K562 (cell line): ENCODE data around the gene GRIK5. TPM values are rescaled to one million over a fixed set of nuclear protein-coding genes. Genes with fewer than 3 reads are reported as not detected.

Source experiments
- ATAC-seq: fragments of 200-7000 bp; cut with Tn5 transposase; 3 replicates; pipeline ENCODE4 v1.9.1; 2020; ENCODE audit warnings: moderate library complexity
- BruUV-seq: library from RNA; stranded (reverse); fragments of 400-500 nt; replicated peaks from 2 replicates; lab custom pipeline; 2021; lab: Mats Ljungman, UMichigan
- CTCF ChIA-PET: fragments of 300-600 bp; formaldehyde crosslinking; extraction: SDS; loops from one replicate; lab custom pipeline; 2021; ENCODE audit warnings: low intra/inter-chr PET ratio; lab: Yijun Ruan, JAX
- POLR2A ChIA-PET: fragments of 300-600, 350-650 bp; sonication (Branson Sonifier 250); formaldehyde crosslinking; extraction: SDS; loops from one replicate; lab custom pipeline; 2021; ENCODE audit warnings: antibody characterized with exemption, inconsistent platforms; lab: Yijun Ruan, JAX
- DNase-seq, 4 experiments: peaks; one replicate each; pipeline versions ENCODE4 v3.0.0 to v3.0.0-alpha.2; 2011 to 2018; ENCODE audit warnings: low spot score in 3 of 4, mixed read lengths in 3 of 4; ENCODE audit errors: extremely low read depth in 1 of 4
- FAIRE-seq: peaks from 2 replicates; lab custom pipeline; 2011; peaks lifted over from hg19 to GRCh38; lab: Jason Lieb, UNC
- H2AFZ ChIP-seq: 2 replicates; pipeline ENCODE4 v1.6.0; 2011; ENCODE audit warnings: low read depth, low read length, control low read depth, inconsistent platforms
- H3K27ac ChIP-seq: fragments of 200-600 bp; 3 replicates; pipeline ENCODE4 v1.8.0; 2011; ENCODE audit warnings: low read depth, mild to moderate bottlenecking, control low read depth, inconsistent platforms, low read length, moderate library complexity, mixed read lengths; ENCODE audit errors: extremely low read depth
- H3K27me3 ChIP-seq, 2 experiments: fragments of 300-600 bp in 1 of 2; 2 replicates in 1 of 2; 3 replicates in 1 of 2; pipeline versions ENCODE4 v1.6.0 to v1.8.0; 2011; ENCODE audit warnings: inconsistent platforms in 2 of 2, low read length in 2 of 2, mild to moderate bottlenecking in 1 of 2, mixed read lengths in 1 of 2, moderate library complexity in 1 of 2; ENCODE audit not compliant: control insufficient read depth in 2 of 2, insufficient read depth in 2 of 2
- H3K36me3 ChIP-seq: fragments of 300-600 bp; 3 replicates; pipeline ENCODE4 v1.8.0; 2011; ENCODE audit warnings: mild to moderate bottlenecking, low read length, inconsistent platforms; ENCODE audit not compliant: control insufficient read depth, insufficient read depth
- H3K4me1 ChIP-seq, 2 experiments: fragments of 200-600 bp in 1 of 2; replicated peaks in 1 of 2; 2 replicates in 1 of 2; 3 replicates in 1 of 2; pipeline versions ENCODE4 v1.5.1 to v1.8.0; 2011; ENCODE audit warnings: inconsistent platforms in 2 of 2, low read length in 2 of 2, mild to moderate bottlenecking in 1 of 2, mixed read lengths in 1 of 2, moderate library complexity in 1 of 2; ENCODE audit not compliant: control insufficient read depth in 2 of 2, insufficient read depth in 2 of 2
- H3K4me2 ChIP-seq: 2 replicates; pipeline ENCODE4 v1.6.1; 2011; ENCODE audit warnings: low read length, control low read depth, inconsistent platforms, mixed read lengths; ENCODE audit not compliant: insufficient read depth
- H3K4me3 ChIP-seq: fragments of 200-600 bp; sonication (generic), shearing (Covaris generic); 2 replicates; pipeline ENCODE4 v1.5.1; 2016; ENCODE audit warnings: control low read depth, inconsistent platforms
- H3K79me2 ChIP-seq: fragments of 200-600 bp; 3 replicates; pipeline ENCODE4 v1.8.0; 2011; ENCODE audit warnings: low read length, inconsistent platforms; ENCODE audit not compliant: control insufficient read depth, insufficient read depth
- H3K9ac ChIP-seq, 2 experiments: 2 replicates each; pipeline versions ENCODE4 v1.6.0 to v1.6.1; 2011; ENCODE audit warnings: low read depth in 2 of 2, low read length in 2 of 2, control low read depth in 1 of 2, inconsistent platforms in 1 of 2, mild to moderate bottlenecking in 1 of 2, mixed read lengths in 1 of 2; ENCODE audit not compliant: insufficient read depth in 1 of 2
- H3K9me1 ChIP-seq: one replicate; pipeline ENCODE4 v1.6.0; 2011; ENCODE audit warnings: inconsistent platforms, mild to moderate bottlenecking, low read length, moderate library complexity; ENCODE audit not compliant: control insufficient read depth, insufficient read depth
- H3K9me3 ChIP-seq: replicated peaks from 2 replicates; pipeline ENCODE4 v1.5.1; 2011; ENCODE audit warnings: low read depth, low read length, inconsistent platforms; ENCODE audit not compliant: control insufficient read depth, insufficient read depth
- H4K20me1 ChIP-seq: replicated peaks from 2 replicates; pipeline ENCODE4 v1.6.1; 2011; ENCODE audit warnings: low read length, inconsistent platforms, mixed read lengths; ENCODE audit not compliant: control insufficient read depth, insufficient read depth
- ELF2 ChIP-seq: fragments of 250-450 bp; sonication (Bioruptor Pico); IDR thresholded peaks from 2 replicates; pipeline ENCODE4 v1.5.0; 2021; ENCODE audit warnings: mild to moderate bottlenecking
- GABPA ChIP-seq: fragments of 200-800 bp; sonication (Bioruptor generic); conservative IDR thresholded peaks from 2 replicates; pipeline ENCODE4 v1.6.1; 2016; ENCODE audit warnings: low read depth, missing genetic modification characterization, missing compliant biosample characterization
- HDAC6 ChIP-seq: IDR thresholded peaks from 2 replicates; pipeline ENCODE4 v1.6.1; 2012; ENCODE audit warnings: low read depth, mild to moderate bottlenecking, control low read depth, inconsistent platforms, low read length, moderate library complexity
- HDAC8 ChIP-seq: fragments of 450-650 bp; IDR thresholded peaks from 2 replicates; pipeline ENCODE4 v1.6.1; 2016; ENCODE audit warnings: mild to moderate bottlenecking, missing genetic modification characterization, moderate library complexity, missing compliant biosample characterization
- LCOR ChIP-seq: sonication (generic); formaldehyde crosslinking; IDR thresholded peaks from 2 replicates; pipeline ENCODE4 v1.8.0; 2022; ENCODE audit warnings: mild to moderate bottlenecking, missing genetic modification reagents
- PHF21A ChIP-seq: fragments of 450-650 bp; IDR thresholded peaks from 2 replicates; pipeline ENCODE4 v1.6.1; 2017; ENCODE audit warnings: low read depth, borderline replicate concordance
- RAD21 ChIP-seq, 2 experiments: fragments of 250-450 bp in 1 of 2; fragments of 450-650 bp in 1 of 2; sonication (Bioruptor Pico) in 1 of 2; formaldehyde crosslinking in 1 of 2; IDR thresholded peaks in 1 of 2; conservative IDR thresholded peaks in 1 of 2; 2 replicates each; pipeline versions ENCODE4 v1.4.0 to v1.8.0; 2020 to 2022; ENCODE audit warnings: mild to moderate bottlenecking in 2 of 2, moderate library complexity in 1 of 2
- SNRNP70 ChIP-seq: fragments of 200-400 bp; formaldehyde crosslinking; optimal IDR thresholded peaks from 2 replicates; pipeline ENCODE3; 2017; ENCODE audit warnings: low read depth, low read length
- TEAD1 ChIP-seq, 2 experiments: fragments of 450-650 bp in 1 of 2; sonication (generic) in 1 of 2; formaldehyde crosslinking; IDR thresholded peaks; 2 replicates each; pipeline versions ENCODE4 v1.4.0 to v1.8.0; 2020 to 2022; ENCODE audit warnings: mild to moderate bottlenecking in 2 of 2, missing genetic modification reagents in 1 of 2
- XRCC5 ChIP-seq: fragments of 200-400 bp; formaldehyde crosslinking; IDR thresholded peaks from 2 replicates; pipeline ENCODE4 v1.6.1; 2017; ENCODE audit warnings: low read depth, mild to moderate bottlenecking, low read length
- ZNF12 ChIP-seq: sonication (generic); formaldehyde crosslinking; IDR thresholded peaks from 2 replicates; pipeline ENCODE4 v1.4.0; 2020; ENCODE audit warnings: mild to moderate bottlenecking, missing genetic modification reagents
- ZNF143 ChIP-seq: sonication (generic); formaldehyde crosslinking; IDR thresholded peaks from 2 replicates; pipeline ENCODE4 v1.9.0; 2022; ENCODE audit warnings: mild to moderate bottlenecking, missing genetic modification reagents
- ZNF76 ChIP-seq: fragments of 250-450 bp; sonication (Bioruptor Pico); IDR thresholded peaks from 2 replicates; pipeline ENCODE4 v1.4.0; 2020; ENCODE audit warnings: mild to moderate bottlenecking, moderate library complexity, borderline replicate concordance
- WGBS: fragments of 100-300 bp; shearing (Covaris generic); methylation state at CpG from one replicate; pipeline ENCODE4 v1.1.6; 2016; ENCODE audit warnings: low coverage, mixed read lengths; ENCODE audit not compliant: insufficient coverage; ENCODE audit errors: missing lambda C conversion rate; 5-methylcytosine and 5-hydroxymethylcytosine counted together
- in situ Hi-C: fragments of 300-500 bp; cut with MboI; formaldehyde crosslinking; loops from 4 replicates; pipeline ENCODE4 v1.15.0; 2018; ENCODE audit warnings: inconsistent platforms, mixed read lengths
- intact Hi-C: fragments of 100-400 bp; cut with micrococcal nuclease; formaldehyde crosslinking; loops from 2 replicates; pipeline ENCODE4 v1.14.2; 2022
- polyA plus RNA-seq, 8 experiments: library from polyadenylated mRNA; depleted of rRNA in 4 of 8; stranded (reverse) in 5 of 8; unstranded in 3 of 8; fragments of >200 nt; fragmentation: Nextera tagmentation in 2 of 8; fragmentation: Illumina TruSeq in 1 of 8; extraction: Ambion mirVana in 2 of 8; extraction: Trizol in 1 of 8; gene quantifications; 2 replicates each; pipeline versions ENCODE4 v1.2.1 to v1.2.3, GENCODE V29; 2011 to 2014; ENCODE audit warnings: inconsistent platforms in 1 of 8, missing spikeins in 1 of 8
- total RNA-seq, 7 experiments: library from RNA; depleted of rRNA in 6 of 7; stranded (reverse); fragments of >200 nt in 6 of 7; fragmentation: Illumina TruSeq in 2 of 7; extraction: Trizol in 2 of 7; gene quantifications; 2 replicates each; pipeline versions ENCODE4 v1.2.1 to v1.2.3, GENCODE V29; 2011 to 2021; ENCODE audit warnings: low replicate concordance in 1 of 7
- TF ChIP-seq, protein P1 (sequence below): IDR thresholded peaks from 2 replicates; pipeline ENCODE4 v1.6.1; 2011; ENCODE audit warnings: borderline replicate concordance, low read depth, mild to moderate bottlenecking, moderate library complexity, low read length; ENCODE audit not compliant: insufficient read depth, poor library complexity, severe bottlenecking
- TF ChIP-seq, protein P2 (sequence below): fragments of 250-450 bp; sonication (Bioruptor Pico); IDR thresholded peaks from 2 replicates; pipeline ENCODE4 v1.8.0; 2021; ENCODE audit warnings: borderline replicate concordance, mild to moderate bottlenecking, moderate library complexity; ENCODE audit not compliant: poor library complexity, severe bottlenecking
- TF ChIP-seq, protein P3 (sequence below): sonication (generic); formaldehyde crosslinking; IDR thresholded peaks from 2 replicates; pipeline ENCODE4 v1.8.1; 2022; ENCODE audit warnings: missing genetic modification reagents

Gene GRIK5
- total and polyA plus RNA-seq, 9 of the 15 experiments (the other 6 are each of a cell fraction or from before 2014, with no cell fraction given) = 0.04 to 0.55 (median 0.27) TPM; not detected in 2

DNA sequence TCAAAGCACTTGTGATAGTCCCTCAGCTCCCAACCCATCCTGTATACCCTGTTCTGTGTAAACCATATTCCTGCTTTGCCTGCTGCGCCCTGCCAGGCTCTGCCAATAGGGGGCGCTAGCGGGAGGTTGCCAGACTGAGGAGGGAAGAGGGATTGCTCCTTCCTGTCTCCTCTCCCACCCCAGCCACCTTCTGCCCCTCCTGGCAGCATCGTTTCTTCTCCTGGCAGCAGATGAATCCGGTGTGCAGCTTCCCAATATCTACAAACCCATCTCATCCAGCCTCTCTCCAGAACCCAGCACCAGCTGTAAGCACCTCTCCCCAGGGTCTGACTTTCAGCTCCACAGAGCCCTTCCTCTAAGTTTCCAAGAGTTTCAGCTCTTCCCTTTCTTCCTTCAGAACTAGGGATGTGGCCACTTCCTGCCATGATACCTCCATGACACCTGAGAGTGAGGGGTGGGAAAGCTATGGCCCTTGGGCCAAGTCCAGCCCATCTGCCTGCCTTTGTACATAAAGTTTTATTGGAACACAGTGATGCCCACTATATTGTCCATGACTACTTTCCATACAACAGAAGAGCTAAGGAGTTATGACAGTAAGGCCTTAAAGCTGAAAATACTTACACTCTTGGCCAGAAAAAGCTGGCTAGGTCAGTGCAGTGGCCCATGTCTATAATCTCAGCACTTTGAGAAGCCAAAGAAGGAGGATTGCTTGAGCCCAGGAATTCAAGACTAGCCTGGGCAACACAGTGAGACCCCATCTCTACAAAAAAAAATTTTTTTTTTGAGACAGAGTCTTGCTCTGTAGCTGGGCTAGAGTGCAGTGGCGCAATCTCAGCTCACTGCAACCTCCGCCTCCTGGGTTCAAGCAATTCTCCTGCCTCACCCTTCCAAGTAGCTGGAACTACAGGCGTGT lies 41.4 kb downstream of the GRIK5 start:
- no peaks in the 10 kb centered on the region for H3K79me2 ChIP-seq
- no peaks in the 10 kb centered on the region for H3K9me1 ChIP-seq
- no peaks in the 10 kb centered on the region for H3K9me3 ChIP-seq
- H3K27ac ChIP-seq = no peak overlapping the region
- no peak overlapping the region for H3K4me3 ChIP-seq
- peak; percentile 42 for FAIRE-seq
- 0 out of 2 replicates have a peak, but pooled peaks cover 3% of the 10 kb centered on the region for H4K20me1 ChIP-seq
- no peak overlapping the region for H3K9ac ChIP-seq
- WGBS = 11% methylated on average over 8 of the region's 8 CpGs
- peak; percentile 68 to 80 (median 74) for DNase-seq
- H3K27me3 ChIP-seq = peaks cover 25 to 56% of the 10 kb centered on the region in 2 experiments
- H2AFZ ChIP-seq = no peak overlapping the region
- H3K4me2 ChIP-seq = no peak overlapping the region
- in situ Hi-C loops (no loop called here), intact Hi-C loops (no loop called here)
- no peaks in the 10 kb centered on the region for H3K36me3 ChIP-seq
- ATAC-seq = peak; percentile 79
- no peaks in the 10 kb centered on the region; a peak in 1 of 5 replicates for H3K4me1 ChIP-seq
- no TSS peak for BruUV-seq
- ChIA-PET POLR2A (interaction anchor here (0.6 to 0.8 kb wide), 3 partner anchors 9 to 123 kb away, joined by 3 read pairs; no protein-coding TSS in a partner anchor), CTCF (no interaction called here)
- peak; percentile 55; the same call in 1 of the 2 replicates for TF ChIP-seq GABPA (tag)
- TF ChIP-seq SNRNP70 = no peak
- TF ChIP-seq PHF21A = no peak
- peak in 1 of 2 experiments; percentile 31; a peak in 2 of 4 replicates for TF ChIP-seq RAD21 (CRISPR knock-in tag; conservative IDR thresholded peaks at IDR 0.05 in 1 of 2, IDR thresholded peaks at IDR 0.05 in 1 of 2)
- peak; percentile 60; the same call in 1 of the 2 replicates for TF ChIP-seq XRCC5
- TF ChIP-seq ZNF143 (CRISPR knock-in tag) = no peak
- TF ChIP-seq HDAC8 (tag) = no peak
- TF ChIP-seq, protein P1, sequence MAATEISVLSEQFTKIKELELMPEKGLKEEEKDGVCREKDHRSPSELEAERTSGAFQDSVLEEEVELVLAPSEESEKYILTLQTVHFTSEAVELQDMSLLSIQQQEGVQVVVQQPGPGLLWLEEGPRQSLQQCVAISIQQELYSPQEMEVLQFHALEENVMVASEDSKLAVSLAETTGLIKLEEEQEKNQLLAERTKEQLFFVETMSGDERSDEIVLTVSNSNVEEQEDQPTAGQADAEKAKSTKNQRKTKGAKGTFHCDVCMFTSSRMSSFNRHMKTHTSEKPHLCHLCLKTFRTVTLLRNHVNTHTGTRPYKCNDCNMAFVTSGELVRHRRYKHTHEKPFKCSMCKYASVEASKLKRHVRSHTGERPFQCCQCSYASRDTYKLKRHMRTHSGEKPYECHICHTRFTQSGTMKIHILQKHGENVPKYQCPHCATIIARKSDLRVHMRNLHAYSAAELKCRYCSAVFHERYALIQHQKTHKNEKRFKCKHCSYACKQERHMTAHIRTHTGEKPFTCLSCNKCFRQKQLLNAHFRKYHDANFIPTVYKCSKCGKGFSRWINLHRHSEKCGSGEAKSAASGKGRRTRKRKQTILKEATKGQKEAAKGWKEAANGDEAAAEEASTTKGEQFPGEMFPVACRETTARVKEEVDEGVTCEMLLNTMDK = peak; percentile 77
- no peak for TF ChIP-seq TEAD1 (CRISPR knock-in tag; IDR thresholded peaks at IDR 0.05)
- TF ChIP-seq HDAC6 = no peak
- TF ChIP-seq ELF2 = no peak
- TF ChIP-seq, protein P2, sequence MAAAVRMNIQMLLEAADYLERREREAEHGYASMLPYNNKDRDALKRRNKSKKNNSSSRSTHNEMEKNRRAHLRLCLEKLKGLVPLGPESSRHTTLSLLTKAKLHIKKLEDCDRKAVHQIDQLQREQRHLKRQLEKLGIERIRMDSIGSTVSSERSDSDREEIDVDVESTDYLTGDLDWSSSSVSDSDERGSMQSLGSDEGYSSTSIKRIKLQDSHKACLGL = no peak
- TF ChIP-seq, protein P3, sequence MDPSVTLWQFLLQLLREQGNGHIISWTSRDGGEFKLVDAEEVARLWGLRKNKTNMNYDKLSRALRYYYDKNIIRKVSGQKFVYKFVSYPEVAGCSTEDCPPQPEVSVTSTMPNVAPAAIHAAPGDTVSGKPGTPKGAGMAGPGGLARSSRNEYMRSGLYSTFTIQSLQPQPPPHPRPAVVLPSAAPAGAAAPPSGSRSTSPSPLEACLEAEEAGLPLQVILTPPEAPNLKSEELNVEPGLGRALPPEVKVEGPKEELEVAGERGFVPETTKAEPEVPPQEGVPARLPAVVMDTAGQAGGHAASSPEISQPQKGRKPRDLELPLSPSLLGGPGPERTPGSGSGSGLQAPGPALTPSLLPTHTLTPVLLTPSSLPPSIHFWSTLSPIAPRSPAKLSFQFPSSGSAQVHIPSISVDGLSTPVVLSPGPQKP (CRISPR knock-in tag) = no peak
- no peak for TF ChIP-seq ZNF76 (CRISPR knock-in tag)
- no peak for TF ChIP-seq LCOR (CRISPR knock-in tag)
- TF ChIP-seq ZNF12 = no peak
